GM12864 (cell line): ENCODE results near the gene TMEM35B.

ENCODE experiments used
- DNase-seq: peaks from one replicate; pipeline ENCODE4 v3.0.0-alpha.2; 2011; ENCODE audit warnings: low read depth
- H3K4me3 ChIP-seq: 2 replicates; pipeline ENCODE4 v1.5.1; 2011; ENCODE audit warnings: mild to moderate bottlenecking, low read depth, low read length, control low read depth
- TF ChIP-seq, protein P1 (sequence below): IDR thresholded peaks from 2 replicates; pipeline ENCODE4 v1.5.1; 2011; ENCODE audit warnings: low read depth, mild to moderate bottlenecking, moderate library complexity, low read length, control low read depth, inconsistent platforms; ENCODE audit errors: missing control alignments

Gene TMEM35B

DNA sequence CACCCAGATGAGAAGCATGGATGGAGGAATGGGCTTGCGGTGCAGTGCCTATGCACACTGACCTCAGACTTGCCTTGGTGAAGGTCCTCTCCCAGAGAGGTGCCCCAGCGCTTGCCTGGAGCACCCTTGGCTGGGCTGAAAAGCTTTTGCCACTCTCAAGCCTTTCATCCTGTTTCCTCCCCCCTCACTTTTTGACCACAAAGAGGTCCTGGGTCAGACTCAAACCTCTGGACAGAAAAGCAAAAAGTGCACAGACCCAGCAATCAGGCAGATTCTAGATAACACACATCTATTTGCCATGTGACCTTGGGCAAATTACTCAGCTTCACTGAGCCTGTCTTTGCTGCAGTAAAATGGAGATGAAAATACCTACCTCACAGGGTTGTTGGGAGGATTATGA is 7.3 kb downstream of the TMEM35B start:
- H3K4me3 ChIP-seq = no peak overlapping the region
- DNase-seq = no peak
- TF ChIP-seq, protein P1, sequence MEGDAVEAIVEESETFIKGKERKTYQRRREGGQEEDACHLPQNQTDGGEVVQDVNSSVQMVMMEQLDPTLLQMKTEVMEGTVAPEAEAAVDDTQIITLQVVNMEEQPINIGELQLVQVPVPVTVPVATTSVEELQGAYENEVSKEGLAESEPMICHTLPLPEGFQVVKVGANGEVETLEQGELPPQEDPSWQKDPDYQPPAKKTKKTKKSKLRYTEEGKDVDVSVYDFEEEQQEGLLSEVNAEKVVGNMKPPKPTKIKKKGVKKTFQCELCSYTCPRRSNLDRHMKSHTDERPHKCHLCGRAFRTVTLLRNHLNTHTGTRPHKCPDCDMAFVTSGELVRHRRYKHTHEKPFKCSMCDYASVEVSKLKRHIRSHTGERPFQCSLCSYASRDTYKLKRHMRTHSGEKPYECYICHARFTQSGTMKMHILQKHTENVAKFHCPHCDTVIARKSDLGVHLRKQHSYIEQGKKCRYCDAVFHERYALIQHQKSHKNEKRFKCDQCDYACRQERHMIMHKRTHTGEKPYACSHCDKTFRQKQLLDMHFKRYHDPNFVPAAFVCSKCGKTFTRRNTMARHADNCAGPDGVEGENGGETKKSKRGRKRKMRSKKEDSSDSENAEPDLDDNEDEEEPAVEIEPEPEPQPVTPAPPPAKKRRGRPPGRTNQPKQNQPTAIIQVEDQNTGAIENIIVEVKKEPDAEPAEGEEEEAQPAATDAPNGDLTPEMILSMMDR = no peak

DNA sequence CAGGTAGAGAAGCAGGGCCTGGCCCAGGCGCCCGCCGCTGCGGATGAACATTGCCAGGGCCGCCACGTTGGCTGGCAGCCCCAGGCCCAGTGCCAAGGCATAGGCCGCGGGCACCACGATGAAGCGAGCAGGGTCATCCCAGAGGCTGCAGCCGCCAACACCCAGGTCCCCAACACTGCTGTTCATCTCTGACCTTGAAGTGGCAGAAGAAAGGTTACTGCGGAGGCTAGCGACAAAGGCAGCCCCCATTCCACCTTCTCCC is 8.0 kb downstream of the TMEM35B start:
- no peak overlapping the region for H3K4me3 ChIP-seq
- DNase-seq = no peak
- TF ChIP-seq, protein P1 = no peak

DNA sequence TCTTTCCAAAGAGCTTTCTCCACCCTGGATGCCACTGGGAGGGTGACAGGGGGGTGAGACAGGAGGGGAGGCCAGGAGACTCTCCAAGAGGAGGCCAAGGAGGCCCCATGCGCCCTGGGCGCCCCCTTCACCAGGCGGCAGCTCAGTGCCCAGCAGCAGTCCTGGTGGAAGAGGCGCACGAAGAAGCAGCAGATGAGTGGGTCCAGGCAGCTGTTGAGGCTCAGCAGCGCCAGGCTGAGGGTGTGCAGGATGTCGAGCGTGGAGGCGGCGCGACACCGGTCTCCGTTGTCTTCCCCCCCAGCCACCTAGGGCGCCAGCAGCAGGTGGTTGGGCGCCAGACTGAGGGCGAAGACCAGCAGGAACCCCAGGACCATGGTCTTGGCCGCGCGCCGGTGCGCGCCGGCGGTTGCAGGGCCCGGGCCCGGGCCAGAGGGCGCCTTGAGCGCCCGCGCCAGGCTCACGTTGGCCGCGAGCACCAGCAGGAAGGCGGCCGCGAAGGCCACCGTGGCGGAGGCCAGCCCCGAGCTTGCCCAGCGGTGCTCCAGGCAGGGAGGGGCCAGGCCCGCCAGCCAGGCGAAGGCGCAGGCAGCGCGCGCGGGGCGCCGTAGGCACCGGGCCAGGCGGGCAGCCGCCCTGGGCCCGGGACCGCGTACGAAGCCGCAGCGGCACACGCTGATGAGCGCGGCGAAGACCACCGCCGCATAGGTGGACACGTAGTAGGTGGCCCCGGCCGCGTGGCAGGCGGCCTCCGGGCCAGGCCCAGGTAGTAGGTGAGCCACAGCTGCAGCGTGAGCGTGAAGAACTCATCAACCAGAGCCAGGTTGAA is 8.6 kb downstream of the TMEM35B start:
- no peak for DNase-seq
- TF ChIP-seq, protein P1 = no peak
- no peak overlapping the region for H3K4me3 ChIP-seq

DNA sequence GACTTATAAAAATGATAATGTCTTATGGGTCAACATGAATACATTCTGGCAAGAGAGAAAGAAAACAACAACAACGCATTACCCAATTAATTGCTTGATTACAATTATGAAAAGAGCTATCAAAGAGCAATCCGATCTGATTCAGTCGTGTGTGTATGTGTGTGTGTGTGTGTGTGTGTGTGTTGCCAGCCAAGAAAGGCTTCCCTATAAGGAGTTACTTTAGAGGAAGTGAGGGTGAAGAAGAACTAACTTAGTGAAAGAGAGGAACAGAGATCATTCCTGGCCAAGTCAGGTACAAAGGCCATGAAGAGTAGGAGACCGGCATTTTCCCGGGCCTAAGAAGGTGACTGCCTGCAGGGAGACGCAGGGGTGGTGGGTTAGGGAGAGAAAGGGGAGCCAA is 9.4 kb downstream of the TMEM35B start:
- H3K4me3 ChIP-seq = no peak overlapping the region
- no peak for DNase-seq
- TF ChIP-seq, protein P1 = no peak

DNA sequence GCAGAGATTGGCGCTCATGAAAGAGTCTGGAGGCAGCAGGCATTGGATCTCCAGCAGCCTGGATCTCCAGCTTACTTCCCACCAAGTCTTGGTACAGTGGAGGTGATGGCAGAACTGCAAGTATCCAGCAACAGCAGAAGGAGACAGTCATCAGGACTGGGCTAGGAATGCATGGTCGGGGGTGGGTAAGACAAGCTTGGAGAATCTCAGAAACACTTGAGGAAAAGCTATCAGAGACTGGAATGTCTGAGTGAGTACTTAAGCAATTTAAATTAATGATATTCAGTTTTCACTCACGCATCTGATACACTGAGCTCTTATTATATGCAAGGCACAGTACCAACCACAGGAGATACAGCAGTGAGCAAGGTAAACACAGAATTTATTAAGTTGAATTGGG is 9.8 kb downstream of the TMEM35B start:
- no peak overlapping the region for H3K4me3 ChIP-seq
- DNase-seq = no peak
- TF ChIP-seq, protein P1 = no peak

DNA sequence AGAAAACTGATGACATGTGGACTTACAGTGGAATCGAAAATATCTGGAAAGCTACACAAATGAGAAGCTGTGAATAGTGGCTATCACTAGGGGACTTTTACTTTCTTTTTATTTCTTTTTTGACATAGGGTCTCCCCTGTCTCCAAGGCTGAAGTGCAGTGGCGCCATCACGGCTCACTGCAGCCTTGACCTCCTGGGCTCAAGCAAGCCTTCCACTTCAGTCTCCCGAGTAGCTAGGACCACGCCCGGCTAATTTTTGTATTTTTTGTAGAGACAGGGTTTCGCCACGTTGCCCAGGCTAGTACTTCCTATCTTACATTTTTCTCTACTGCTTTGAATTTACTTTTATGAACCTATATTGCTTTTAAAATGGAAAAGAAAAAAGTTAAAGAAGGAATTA is 10.5 kb downstream of the TMEM35B start:
- TF ChIP-seq, protein P1 = no peak
- DNase-seq = no peak
- H3K4me3 ChIP-seq = no peak overlapping the region

DNA sequence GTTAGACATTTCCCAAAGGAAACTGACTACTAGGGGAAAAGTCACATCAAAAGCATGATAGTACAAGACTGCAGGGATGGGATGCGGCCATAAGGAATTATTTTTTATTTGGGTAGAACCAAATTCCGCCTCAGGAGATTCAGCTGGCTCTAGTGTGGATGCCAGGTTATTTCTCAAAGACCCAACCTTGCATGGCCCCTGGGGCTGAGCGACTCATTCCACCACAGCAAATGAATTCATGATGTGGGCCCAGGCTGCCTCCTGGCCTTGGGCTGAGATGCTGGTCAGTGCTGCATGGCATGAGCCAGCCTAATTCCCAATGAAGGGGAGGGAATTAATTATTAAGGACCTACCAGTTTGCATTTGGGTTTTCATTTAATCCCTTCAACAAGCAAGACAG is 11.8 kb downstream of the TMEM35B start:
- DNase-seq = no peak
- TF ChIP-seq, protein P1 = no peak
- no peak overlapping the region for H3K4me3 ChIP-seq
